ACC112 (cell line): Measurements from ENCODE around the gene UBE2D2.
"Not testable (repeated sequence)": the region's sequence is repeated elsewhere in the genome, so short reads cannot be mapped to it uniquely, and the experiment has no call there.

ENCODE experiments used
- H2AFZ ChIP-seq: fragments of 200-600 bp; sonication (generic); one replicate; pipeline ENCODE4 v1.6.0; 2017; ENCODE audit warnings: antibody characterized with exemption, low read length; ENCODE audit not compliant: unreplicated experiment
- H3K27ac ChIP-seq: fragments of 200-600 bp; sonication (generic); 2 replicates; pipeline ENCODE4 v1.5.1; 2014; ENCODE audit warnings: low read depth, mild to moderate bottlenecking, antibody characterized with exemption, low read length, moderate library complexity
- H3K27me3 ChIP-seq: fragments of 200-600 bp; sonication (generic); 2 replicates; pipeline ENCODE4 v1.6.1; 2014; ENCODE audit warnings: mild to moderate bottlenecking, antibody characterized with exemption, low read length, moderate library complexity, mixed read lengths; ENCODE audit not compliant: insufficient read depth
- H3K36me3 ChIP-seq: fragments of 200-600 bp; sonication (generic); 2 replicates; pipeline ENCODE4 v1.6.1; 2016; ENCODE audit warnings: mild to moderate bottlenecking, antibody characterized with exemption, low read length, moderate library complexity, mixed read lengths; ENCODE audit not compliant: insufficient read depth
- H3K4me1 ChIP-seq: fragments of 200-600 bp; sonication (generic); one replicate; pipeline ENCODE4 v1.6.1; 2016; ENCODE audit warnings: low read length, mixed read lengths; ENCODE audit not compliant: insufficient read depth, unreplicated experiment, control insufficient read depth
- H3K4me3 ChIP-seq: fragments of 200-600 bp; sonication (generic); 2 replicates; pipeline ENCODE4 v1.5.1; 2014; ENCODE audit warnings: mild to moderate bottlenecking, low read depth, low read length
- H3K79me2 ChIP-seq: fragments of 200-600 bp; sonication (generic); one replicate; pipeline ENCODE4 v1.6.0; 2016; ENCODE audit warnings: low read length; ENCODE audit not compliant: control insufficient read depth, unreplicated experiment, insufficient read depth

Gene UBE2D2

GRCh38 chr5:139560752-139561654 lies at the start of gene UBE2D2:
Gene UBE2D2 (plus strand): TSS chr5:139561339. CDS start chr5:139561792, 453 bp downstream.
- Histone ChIP-seq H2AFZ (peak within 1 kb of the TSS; percentile 82), H3K4me3 (peak within 1 kb of the TSS; percentile 98), H3K27me3 (no peaks in the 10 kb centered on the region), H3K27ac (peak within 1 kb of the TSS; percentile 76), H3K4me1 (peaks cover 19% of the 10 kb centered on the region), H3K79me2 (peaks cover 45% of the 10 kb centered on the region), H3K36me3 (peaks cover 10% of the 10 kb centered on the region; the same call in 1 of the 2 replicates)

GRCh38 chr5:139512786-139513390 lies 48.3 kb upstream of the UBE2D2 start:
- Histone ChIP-seq H3K36me3 (no peaks in the 10 kb centered on the region), H3K4me3 (no peak overlapping the region), H3K79me2 (no peaks in the 10 kb centered on the region), H2AFZ (no peak overlapping the region), H3K27ac (no peak overlapping the region), H3K4me1 (peaks cover 3% of the 10 kb centered on the region), H3K27me3 (no peaks in the 10 kb centered on the region)

- not testable (repeated sequence) for H2AFZ ChIP-seq, H3K4me3 ChIP-seq, H3K27me3 ChIP-seq, H3K27ac ChIP-seq, H3K4me1 ChIP-seq, H3K36me3 ChIP-seq, H3K79me2 ChIP-seq
These were observed 47.7 kb upstream of the UBE2D2 start for GRCh38 chr5:139513434-139513833.

GRCh38 chr5:139513852-139514485 lies 47.2 kb upstream of the UBE2D2 start:
- Histone ChIP-seq H3K79me2 (no peaks in the 10 kb centered on the region), H3K4me1 (peaks cover 3% of the 10 kb centered on the region), H3K4me3 (no peak overlapping the region), H2AFZ (no peak overlapping the region), H3K36me3 (no peaks in the 10 kb centered on the region), H3K27ac (no peak overlapping the region), H3K27me3 (no peaks in the 10 kb centered on the region)

- H3K4me1 ChIP-seq = peaks cover 3% of the 10 kb centered on the region
- no peak overlapping the region for H2AFZ ChIP-seq
- H3K79me2 ChIP-seq = no peaks in the 10 kb centered on the region
- H3K27me3 ChIP-seq = no peaks in the 10 kb centered on the region
- no peaks in the 10 kb centered on the region for H3K36me3 ChIP-seq
- no peak overlapping the region for H3K27ac ChIP-seq
- no peak overlapping the region for H3K4me3 ChIP-seq
These were observed 46.7 kb upstream of the UBE2D2 start for GRCh38 chr5:139514486-139514856.

GRCh38 chr5:139517683-139518564 lies 43.2 kb upstream of the UBE2D2 start:
- H3K4me1 ChIP-seq = peaks cover 3% of the 10 kb centered on the region
- H3K79me2 ChIP-seq = no peaks in the 10 kb centered on the region
- peak overlapping the region; percentile 75 for H3K4me3 ChIP-seq
- no peaks in the 10 kb centered on the region for H3K27me3 ChIP-seq
- no peaks in the 10 kb centered on the region for H3K36me3 ChIP-seq
- H3K27ac ChIP-seq = no peak overlapping the region
- H2AFZ ChIP-seq = peak overlapping the region; percentile 96

- Histone ChIP-seq H3K27me3 (no peaks in the 10 kb centered on the region), H3K36me3 (no peaks in the 10 kb centered on the region), H3K4me3 (no peak overlapping the region), H2AFZ (no peak overlapping the region), H3K79me2 (no peaks in the 10 kb centered on the region), H3K27ac (no peak overlapping the region), H3K4me1 (no peaks in the 10 kb centered on the region)
These were observed 37.3 kb upstream of the UBE2D2 start for GRCh38 chr5:139523635-139524445.

- Histone ChIP-seq H3K4me3 (no peak overlapping the region), H3K36me3 (no peaks in the 10 kb centered on the region), H3K27me3 (no peaks in the 10 kb centered on the region), H2AFZ (no peak overlapping the region), H3K79me2 (no peaks in the 10 kb centered on the region), H3K4me1 (no peaks in the 10 kb centered on the region), H3K27ac (no peak overlapping the region)
These were observed 36.7 kb upstream of the UBE2D2 start for GRCh38 chr5:139524446-139524845.

GRCh38 chr5:139524940-139525585 lies 36.1 kb upstream of the UBE2D2 start:
- no peaks in the 10 kb centered on the region for H3K79me2 ChIP-seq
- no peaks in the 10 kb centered on the region for H3K4me1 ChIP-seq
- no peak overlapping the region for H2AFZ ChIP-seq

More at GRCh38 chr5:139524940-139525585, 36.1 kb upstream of the UBE2D2 start:
- Histone ChIP-seq H3K27ac (no peak overlapping the region), H3K36me3 (no peaks in the 10 kb centered on the region), H3K4me3 (no peak overlapping the region), H3K27me3 (no peaks in the 10 kb centered on the region)
